ENCODE measurements around the gene FSCN2.
A peak's percentile ranks its signal among the peaks of the same experiment; 100 is the strongest.

DNA sequence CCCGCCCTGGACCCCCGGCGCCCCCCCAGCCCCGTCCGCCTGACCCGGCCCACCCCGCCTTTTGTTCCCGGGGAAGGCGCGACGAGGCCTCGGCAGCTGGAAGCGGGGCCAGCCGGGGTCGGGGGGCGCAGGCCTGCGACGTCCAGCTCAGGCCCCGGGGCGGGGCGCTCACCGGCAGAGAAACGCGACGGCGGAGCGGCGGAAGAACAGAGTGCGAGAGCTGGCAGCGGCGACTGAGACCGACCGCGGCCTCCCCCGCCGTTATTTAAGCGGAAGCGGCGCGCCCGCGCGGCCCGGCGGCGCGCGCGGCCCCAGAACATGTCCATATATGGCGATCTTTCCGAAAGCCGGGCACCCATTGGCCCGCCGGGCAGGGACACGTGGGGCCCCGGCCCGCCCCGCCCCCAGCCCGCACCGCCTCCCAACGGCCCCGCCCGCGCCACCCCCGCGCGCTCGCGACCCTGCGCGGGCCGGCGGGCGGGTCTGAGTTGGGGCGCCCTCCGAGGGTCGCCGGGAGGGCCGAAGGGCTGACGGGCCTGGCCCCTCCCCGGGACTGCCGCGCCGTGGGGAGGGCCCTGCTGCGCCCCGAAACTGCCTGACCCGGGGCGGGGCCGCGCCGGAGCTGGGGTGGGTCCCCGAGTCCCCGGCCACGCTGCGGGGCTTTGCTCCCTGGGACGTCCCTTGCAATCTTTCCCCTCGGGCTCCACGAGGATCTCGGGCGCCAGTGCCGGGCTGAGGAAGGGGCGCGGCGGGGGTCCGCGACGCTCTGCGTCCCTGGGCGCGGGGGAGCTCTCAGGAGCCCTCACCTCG is 15.4 kb upstream of the FSCN2 start, which contains the start of gene ACTG1:
- TF ChIP-seq POLR2A (IDR thresholded peaks at IDR 0.05) (peak; percentile 99), CTCF (IDR thresholded peaks at IDR 0.05) (no peak)

All from Peyer's patch (tissue), 4 donors.